ENCODE results near the gene SRGAP3. TPM values are rescaled to one million over a fixed set of nuclear protein-coding genes. Genes with fewer than 3 reads are reported as not detected.

Gene SRGAP3
- total RNA-seq, 2 experiments from 2014 or later, result 1.8 to 2.5 TPM

- Mint-ChIP-seq H3K4me1 (ENCODE audit: low read depth) (peaks cover 2% of the 10 kb centered on the region), H3K9me3 (no peaks in the 10 kb centered on the region), H3K4me3 (no peak overlapping the region), H3K27me3 (no peaks in the 10 kb centered on the region), H3K27ac (no peak overlapping the region), H3K36me3 (ENCODE audit: low read depth) (no peaks in the 10 kb centered on the region)
- ChIA-PET CTCF (interaction anchor here (1.0 to 5.8 kb wide), 26 partner anchors 9 to 329 kb away, joined by 3 to 75 read pairs (median 4); partner anchors contain the start of genes RAD18 and SRGAP3), POLR2A (no interaction called here)
- intact Hi-C loops (cut with micrococcal nuclease), result loop anchor here (5.0 kb wide), 2 partner anchors 79 to 314 kb away; no protein-coding TSS in a partner anchor
- TF ChIP-seq, protein P1, sequence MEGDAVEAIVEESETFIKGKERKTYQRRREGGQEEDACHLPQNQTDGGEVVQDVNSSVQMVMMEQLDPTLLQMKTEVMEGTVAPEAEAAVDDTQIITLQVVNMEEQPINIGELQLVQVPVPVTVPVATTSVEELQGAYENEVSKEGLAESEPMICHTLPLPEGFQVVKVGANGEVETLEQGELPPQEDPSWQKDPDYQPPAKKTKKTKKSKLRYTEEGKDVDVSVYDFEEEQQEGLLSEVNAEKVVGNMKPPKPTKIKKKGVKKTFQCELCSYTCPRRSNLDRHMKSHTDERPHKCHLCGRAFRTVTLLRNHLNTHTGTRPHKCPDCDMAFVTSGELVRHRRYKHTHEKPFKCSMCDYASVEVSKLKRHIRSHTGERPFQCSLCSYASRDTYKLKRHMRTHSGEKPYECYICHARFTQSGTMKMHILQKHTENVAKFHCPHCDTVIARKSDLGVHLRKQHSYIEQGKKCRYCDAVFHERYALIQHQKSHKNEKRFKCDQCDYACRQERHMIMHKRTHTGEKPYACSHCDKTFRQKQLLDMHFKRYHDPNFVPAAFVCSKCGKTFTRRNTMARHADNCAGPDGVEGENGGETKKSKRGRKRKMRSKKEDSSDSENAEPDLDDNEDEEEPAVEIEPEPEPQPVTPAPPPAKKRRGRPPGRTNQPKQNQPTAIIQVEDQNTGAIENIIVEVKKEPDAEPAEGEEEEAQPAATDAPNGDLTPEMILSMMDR (IDR thresholded peaks at IDR 0.05), result no peak
- no peak for DNase-seq
- no peak for ATAC-seq
Measured at GRCh38 chr3:8988384-8988655, 261.1 kb downstream of the SRGAP3 start.

DNA sequence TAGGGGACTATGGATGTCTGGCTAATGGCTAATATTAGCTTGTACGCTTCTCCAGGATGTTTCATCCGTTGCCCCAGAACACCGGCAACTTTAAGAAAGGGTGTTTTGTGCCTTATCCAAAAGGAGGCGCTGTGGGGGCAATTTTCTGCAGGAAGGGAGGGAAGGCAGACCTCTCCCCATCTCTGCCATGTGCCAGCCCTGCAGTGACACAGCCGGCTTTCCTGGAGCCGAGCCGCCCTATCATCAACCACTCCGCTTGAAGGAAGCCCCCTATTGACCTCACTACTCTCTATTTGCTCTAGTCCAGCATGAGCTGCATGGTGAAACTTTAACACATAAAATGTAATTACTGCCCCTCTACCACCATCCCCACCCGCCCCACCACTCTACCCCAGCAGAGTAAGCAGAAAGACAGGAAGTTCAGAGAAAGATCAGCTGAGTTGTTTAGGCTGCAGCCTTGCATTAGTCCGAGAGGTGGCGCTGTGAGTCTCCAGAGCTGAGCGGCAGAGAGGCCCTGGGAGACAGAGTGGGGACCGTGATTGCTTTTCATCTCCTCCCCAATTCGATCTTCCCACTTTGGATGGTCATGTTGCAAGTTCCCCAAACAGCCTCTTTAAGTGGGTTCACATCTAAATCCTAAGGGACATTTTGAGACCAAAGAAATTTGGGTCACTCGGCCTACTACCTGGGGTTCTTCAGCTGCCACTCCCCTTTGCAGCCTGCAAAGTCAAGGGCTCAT is 261.6 kb downstream of the SRGAP3 start:
- ChIA-PET CTCF (interaction anchor here (0.6 to 5.8 kb wide), 30 partner anchors 9 to 625 kb away, joined by 3 to 75 read pairs (median 4); partner anchors contain the start of genes RAD18 and SRGAP3), POLR2A (no interaction called here)
- Mint-ChIP-seq H3K36me3 (ENCODE audit: low read depth) (no peaks in the 10 kb centered on the region), H3K27ac (no peak overlapping the region), H3K4me1 (ENCODE audit: low read depth) (peaks cover 2% of the 10 kb centered on the region), H3K27me3 (no peaks in the 10 kb centered on the region), H3K9me3 (no peaks in the 10 kb centered on the region), H3K4me3 (no peak overlapping the region)
- intact Hi-C loops (cut with micrococcal nuclease), result loop anchor here (5.0 kb wide), 2 partner anchors 79 to 314 kb away; no protein-coding TSS in a partner anchor
- DNase-seq (peak; percentile 79), ATAC-seq (peak; percentile 96)
- TF ChIP-seq, protein P1 (IDR thresholded peaks at IDR 0.05), result peak; percentile 86

DNA sequence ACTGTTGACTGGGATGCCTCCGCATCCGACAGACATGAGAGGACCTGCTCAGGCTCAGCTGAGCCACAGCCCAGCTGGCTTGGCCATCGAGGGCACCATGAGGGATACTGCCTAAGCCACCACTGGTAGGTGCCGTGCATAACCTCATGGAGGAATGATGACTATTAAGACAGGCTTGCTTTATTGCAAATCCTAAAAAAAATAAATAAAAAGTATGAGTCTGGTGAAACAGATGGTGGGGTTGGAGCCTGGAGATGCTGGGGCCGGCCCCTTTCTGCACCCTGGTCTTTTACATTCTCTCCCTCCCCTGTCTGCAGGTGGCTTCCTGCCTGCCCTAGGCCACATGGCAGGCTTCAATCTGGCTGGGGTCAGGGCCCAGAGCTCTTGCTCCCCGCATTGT is 262.2 kb downstream of the SRGAP3 start:
- TF ChIP-seq, protein P1 (IDR thresholded peaks at IDR 0.05), result no peak
- intact Hi-C loops (cut with micrococcal nuclease), result loop anchor here (5.0 kb wide), 2 partner anchors 80 to 315 kb away; no protein-coding TSS in a partner anchor
- H3K4me3 Mint-ChIP-seq, result no peak overlapping the region
- H3K27ac Mint-ChIP-seq, result no peak overlapping the region
- ChIA-PET CTCF (interaction anchor here (0.6 to 5.8 kb wide), 25 partner anchors 8 to 625 kb away, joined by 3 to 75 read pairs (median 4); partner anchors contain the start of genes RAD18 and SRGAP3), POLR2A (no interaction called here)
- ATAC-seq (no peak), DNase-seq (no peak)
- H3K36me3 Mint-ChIP-seq (ENCODE audit: low read depth), result no peaks in the 10 kb centered on the region
- H3K4me1 Mint-ChIP-seq (ENCODE audit: low read depth), result peaks cover 2% of the 10 kb centered on the region
- H3K9me3 Mint-ChIP-seq, result no peaks in the 10 kb centered on the region
- no peaks in the 10 kb centered on the region for H3K27me3 Mint-ChIP-seq

- TF ChIP-seq, protein P1 (IDR thresholded peaks at IDR 0.05), result no peak
- H3K9me3 Mint-ChIP-seq, result no peaks in the 10 kb centered on the region
- ChIA-PET POLR2A (interaction anchor here (0.8 kb wide), 1 partner anchor 15 kb away, joined by 3 read pairs; no protein-coding TSS in a partner anchor), CTCF (interaction anchor here (1.8 to 5.8 kb wide), 8 partner anchors 8 to 317 kb away, joined by 5 to 75 read pairs (median 24); partner anchors contain the start of gene RAD18)
- ATAC-seq (no peak), DNase-seq (no peak)
- no peaks in the 10 kb centered on the region for H3K36me3 Mint-ChIP-seq (ENCODE audit: low read depth)
- H3K27me3 Mint-ChIP-seq, result peaks cover under 1% of the 10 kb centered on the region
- H3K4me1 Mint-ChIP-seq (ENCODE audit: low read depth), result peaks cover 2% of the 10 kb centered on the region
- intact Hi-C loops (cut with micrococcal nuclease), result loop anchor here (5.0 kb wide), 2 partner anchors 81 to 316 kb away; no protein-coding TSS in a partner anchor
- H3K27ac Mint-ChIP-seq, result no peak overlapping the region
- no peak overlapping the region for H3K4me3 Mint-ChIP-seq
Measured at GRCh38 chr3:8986741-8987140, 262.7 kb downstream of the SRGAP3 start.

GRCh38 chr3:8985876-8986275 is 263.6 kb downstream of the SRGAP3 start:
- TF ChIP-seq, protein P1 (IDR thresholded peaks at IDR 0.05), result no peak

More at GRCh38 chr3:8985876-8986275, 263.6 kb downstream of the SRGAP3 start:
- H3K36me3 Mint-ChIP-seq (ENCODE audit: low read depth), result no peaks in the 10 kb centered on the region
- no peaks in the 10 kb centered on the region for H3K9me3 Mint-ChIP-seq
- ChIA-PET CTCF (interaction anchor here (3.9 to 5.8 kb wide), 4 partner anchors 12 to 317 kb away, joined by 19 to 75 read pairs (median 54); no protein-coding TSS in a partner anchor), POLR2A (no interaction called here)
- H3K4me3 Mint-ChIP-seq, result no peak overlapping the region
- peaks cover 2% of the 10 kb centered on the region for H3K4me1 Mint-ChIP-seq (ENCODE audit: low read depth)
- DNase-seq, result no peak
- no peak for ATAC-seq
- H3K27me3 Mint-ChIP-seq, result peaks cover 2% of the 10 kb centered on the region
- intact Hi-C loops (cut with micrococcal nuclease), result loop anchor here (5.0 kb wide), 2 partner anchors 81 to 316 kb away; no protein-coding TSS in a partner anchor
- no peak overlapping the region for H3K27ac Mint-ChIP-seq

All from activated CD8-positive, alpha-beta T cell treated with anti-CD3 and anti-CD28 coated beads for 36 hours (primary cell).